Cardiac muscle cell (in vitro differentiated cells and primary cell): ENCODE measurements around the gene C21orf58. TPM values are rescaled to one million over a fixed set of nuclear protein-coding genes. Genes with fewer than 3 reads are reported as not detected.

Experiments
- DNase-seq, 2 donors: peaks; one replicate each; pipeline versions ENCODE4 v3.0.0 to v3.0.0-alpha.2; 2010 to 2017; ENCODE audit warnings: low read depth in 1 of 2, low spot score in 1 of 2
- H3K27ac ChIP-seq: fragments of 200-600 bp; sonication (generic); 2 replicates; pipeline ENCODE4 v1.5.1; 2016
- H3K27me3 ChIP-seq: fragments of 200-600 bp; sonication (generic); 2 replicates; pipeline ENCODE4 v1.6.0; 2016; ENCODE audit warnings: control low read depth
- H3K36me3 ChIP-seq: fragments of 200-600 bp; sonication (generic); 2 replicates; pipeline ENCODE4 v1.5.1; 2016; ENCODE audit warnings: control low read depth
- H3K4me1 ChIP-seq: fragments of 200-600 bp; sonication (generic); 2 replicates; pipeline ENCODE4 v1.8.1; 2017; ENCODE audit warnings: low read depth, mild to moderate bottlenecking, mixed run types
- H3K4me3 ChIP-seq: fragments of 200-600 bp; sonication (generic); 2 replicates; pipeline ENCODE4 v1.5.1; 2016; ENCODE audit warnings: mild to moderate bottlenecking
- H3K9me3 ChIP-seq: fragments of 200-600 bp; sonication (generic); 2 replicates; pipeline ENCODE4 v1.5.1; 2017; ENCODE audit warnings: low read depth, mild to moderate bottlenecking, control low read depth
- CTCF ChIP-seq: IDR thresholded peaks from 2 replicates; pipeline ENCODE4 v1.5.1; 2012; ENCODE audit warnings: low read depth, mild to moderate bottlenecking, low read length
- polyA plus RNA-seq: library from polyadenylated mRNA; unstranded; fragments of >200 nt; fragmentation: Nextera tagmentation; extraction: Ambion mirVana; gene quantifications from 2 replicates; pipeline ENCODE4 v1.2.1, GENCODE V29; 2016
- total RNA-seq: library from RNA; depleted of rRNA; stranded (reverse); fragments of >200 nt; gene quantifications from 2 replicates; pipeline ENCODE4 v1.2.3, GENCODE V29; 2016

Gene C21orf58
- total and polyA plus RNA-seq, 2 experiments from 2014 or later: 11.1 to 32.6 TPM

- no peaks in the 10 kb centered on the region for H3K4me1 ChIP-seq
- no peak for DNase-seq
- no peak overlapping the region for H3K4me3 ChIP-seq
- H3K27ac ChIP-seq: no peak overlapping the region
- H3K36me3 ChIP-seq: peaks cover 13% of the 10 kb centered on the region
- no peaks in the 10 kb centered on the region for H3K27me3 ChIP-seq
- H3K9me3 ChIP-seq: no peaks in the 10 kb centered on the region
- no peak for TF ChIP-seq CTCF
Observed at GRCh38 chr21:46356494-46357334, 33.0 kb upstream of the C21orf58 start.

GRCh38 chr21:46356005-46356338 lies 32.3 kb upstream of the C21orf58 start:
- H3K9me3 ChIP-seq: no peaks in the 10 kb centered on the region
- H3K4me3 ChIP-seq: no peak overlapping the region
- no peak for DNase-seq
- H3K4me1 ChIP-seq: no peaks in the 10 kb centered on the region
- no peak for TF ChIP-seq CTCF
- no peaks in the 10 kb centered on the region for H3K27me3 ChIP-seq
- no peak overlapping the region for H3K27ac ChIP-seq
- peaks cover 15% of the 10 kb centered on the region for H3K36me3 ChIP-seq

- Histone ChIP-seq H3K27ac (no peak overlapping the region), H3K4me3 (no peak overlapping the region), H3K27me3 (no peaks in the 10 kb centered on the region), H3K36me3 (peaks cover 21% of the 10 kb centered on the region), H3K4me1 (no peaks in the 10 kb centered on the region), H3K9me3 (no peaks in the 10 kb centered on the region)
- no peak for TF ChIP-seq CTCF
- no peak for DNase-seq
Observed at GRCh38 chr21:46355161-46356004, 31.7 kb upstream of the C21orf58 start.

GRCh38 chr21:46354518-46354917 lies 30.8 kb upstream of the C21orf58 start:
- Histone ChIP-seq H3K27me3 (no peaks in the 10 kb centered on the region), H3K9me3 (no peaks in the 10 kb centered on the region), H3K4me1 (no peaks in the 10 kb centered on the region), H3K36me3 (peaks cover 30% of the 10 kb centered on the region), H3K4me3 (no peak overlapping the region), H3K27ac (no peak overlapping the region)
- no peak for DNase-seq
- no peak for TF ChIP-seq CTCF

GRCh38 chr21:46354046-46354445 lies 30.4 kb upstream of the C21orf58 start:
- DNase-seq: no peak
- TF ChIP-seq CTCF: no peak
- Histone ChIP-seq H3K27me3 (no peaks in the 10 kb centered on the region), H3K36me3 (peaks cover 34% of the 10 kb centered on the region), H3K4me1 (no peaks in the 10 kb centered on the region), H3K27ac (no peak overlapping the region), H3K9me3 (no peaks in the 10 kb centered on the region), H3K4me3 (no peak overlapping the region)
